ENCODE results near the gene NR3C1.

DNA sequence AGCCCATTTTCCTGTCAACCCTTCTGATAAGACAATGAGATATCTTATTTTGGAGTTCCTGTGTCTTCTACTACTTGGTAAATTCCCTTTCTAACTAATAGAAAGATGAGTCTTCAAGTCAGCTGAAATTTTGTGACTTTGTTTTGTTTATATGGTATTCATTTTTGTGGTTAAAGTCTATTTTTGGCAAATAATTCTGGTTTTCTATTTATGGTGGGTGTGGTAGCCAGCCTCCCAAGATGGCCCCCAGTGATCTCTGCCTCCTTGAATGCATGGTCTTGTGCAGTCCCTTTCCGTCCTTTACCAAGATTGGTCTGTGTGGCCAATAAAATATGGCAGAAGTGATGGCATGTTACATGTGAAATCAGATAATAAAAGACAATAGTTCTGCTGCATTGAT lies 91.5 kb downstream of the NR3C1 start:
- no peak for TF ChIP-seq POLR2A (IDR thresholded peaks at IDR 0.05; ENCODE audit: low read depth)
- no peak for TF ChIP-seq CTCF (IDR thresholded peaks at IDR 0.05)
